NT2/D1 (cell line): Measurements from ENCODE around the gene RAMP3.

Experiments used
- DNase-seq: peaks from one replicate; pipeline ENCODE4 v3.0.0-alpha.2; 2011; ENCODE audit warnings: low read depth, low spot score
- H3K27me3 ChIP-seq: 2 replicates; pipeline ENCODE4 v1.6.0; 2011; ENCODE audit warnings: mild to moderate bottlenecking; ENCODE audit not compliant: insufficient read length, insufficient read depth
- H3K36me3 ChIP-seq: 2 replicates; pipeline ENCODE4 v1.6.1; 2011; ENCODE audit warnings: mild to moderate bottlenecking, low read length, mixed read lengths; ENCODE audit not compliant: insufficient read depth, insufficient read length
- H3K4me1 ChIP-seq: 2 replicates; pipeline ENCODE4 v1.5.1; 2011; ENCODE audit not compliant: insufficient read depth, insufficient read length
- H3K4me3 ChIP-seq: 2 replicates; pipeline ENCODE4 v1.5.1; 2011; ENCODE audit warnings: low read depth; ENCODE audit not compliant: insufficient read length
- H3K9ac ChIP-seq: 2 replicates; pipeline ENCODE4 v1.6.0; 2011; ENCODE audit warnings: low read depth; ENCODE audit not compliant: insufficient read length
- H3K9me3 ChIP-seq: 2 replicates; pipeline ENCODE4 v1.5.1; 2011; ENCODE audit warnings: mild to moderate bottlenecking, low read length; ENCODE audit not compliant: insufficient read depth
- SUZ12 ChIP-seq: IDR thresholded peaks from 2 replicates; pipeline ENCODE4 v1.6.1; 2011; ENCODE audit not compliant: insufficient read length, insufficient read depth; ENCODE audit errors: extremely low read depth
- YY1 ChIP-seq: IDR thresholded peaks from 2 replicates; pipeline ENCODE4 v1.6.1; 2011; ENCODE audit not compliant: insufficient read length, insufficient read depth
- ZNF274 ChIP-seq: IDR thresholded peaks from 2 replicates; pipeline ENCODE4 v1.6.1; 2011; ENCODE audit warnings: mild to moderate bottlenecking, low read depth, low read length

The RAMP3 gene

DNA sequence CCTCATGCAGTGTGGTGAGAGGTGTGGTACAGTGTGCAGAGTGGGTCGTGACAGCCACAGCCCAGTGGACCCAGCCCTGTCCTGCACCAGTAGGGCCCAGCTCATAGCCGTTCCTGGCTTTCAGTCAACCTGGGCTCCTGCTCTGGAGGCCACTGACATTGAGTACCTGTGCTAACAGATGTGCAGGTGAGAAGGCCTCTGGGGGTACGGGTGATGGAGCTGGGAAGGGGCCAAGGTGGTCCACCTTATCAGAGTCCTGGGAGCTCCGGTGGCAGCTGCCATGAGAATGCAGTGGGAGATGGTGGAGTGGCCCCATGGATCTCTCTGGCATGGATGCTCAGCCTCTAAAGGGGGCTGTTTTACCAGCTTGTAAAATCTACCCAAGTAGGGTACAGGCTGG, 40.0 kb upstream of the RAMP3 start:
- H3K27me3 ChIP-seq = no peaks in the 10 kb centered on the region
- TF ChIP-seq ZNF274 (no peak), SUZ12 (no peak), YY1 (no peak)
- no peak overlapping the region for H3K9ac ChIP-seq
- DNase-seq = no peak
- H3K9me3 ChIP-seq = no peaks in the 10 kb centered on the region
- H3K4me3 ChIP-seq = no peak overlapping the region
- H3K4me1 ChIP-seq = peaks cover 2% of the 10 kb centered on the region
- no peaks in the 10 kb centered on the region for H3K36me3 ChIP-seq

- Histone ChIP-seq H3K27me3 (no peaks in the 10 kb centered on the region), H3K4me3 (no peak overlapping the region), H3K9me3 (no peaks in the 10 kb centered on the region), H3K9ac (no peak overlapping the region), H3K36me3 (no peaks in the 10 kb centered on the region), H3K4me1 (peaks cover 6% of the 10 kb centered on the region)
- TF ChIP-seq SUZ12 = no peak
- TF ChIP-seq ZNF274 = no peak
- TF ChIP-seq YY1 = no peak
- no peak for DNase-seq
Observed at GRCh38 chr7:45118292-45118691, 39.3 kb upstream of the RAMP3 start.

DNA sequence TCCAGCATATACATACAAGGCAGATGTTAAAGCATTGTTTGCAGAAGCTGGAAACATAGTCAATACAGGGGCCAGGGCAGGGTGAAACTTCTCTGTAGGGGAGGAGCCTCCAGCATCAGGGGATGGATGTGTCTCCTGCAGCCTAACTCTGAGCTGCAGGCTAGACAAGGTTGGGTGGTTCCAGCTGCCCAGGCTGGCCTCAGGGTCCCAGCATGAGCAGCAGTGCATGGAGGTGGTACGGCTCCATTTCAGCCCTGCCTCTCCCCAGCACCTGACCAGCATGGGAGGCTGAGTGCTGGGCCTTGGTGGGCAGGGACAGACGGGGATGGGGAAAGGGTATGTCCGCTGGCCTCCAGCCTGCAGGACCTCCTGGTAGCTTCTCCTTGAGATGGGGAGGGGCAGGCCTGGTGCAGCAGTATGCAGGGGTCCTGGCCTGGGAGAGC, 38.7 kb upstream of the RAMP3 start:
- Histone ChIP-seq H3K27me3 (no peaks in the 10 kb centered on the region), H3K9me3 (no peaks in the 10 kb centered on the region), H3K9ac (no peak overlapping the region), H3K4me1 (peaks cover 12% of the 10 kb centered on the region), H3K4me3 (no peak overlapping the region), H3K36me3 (no peaks in the 10 kb centered on the region)
- TF ChIP-seq ZNF274 = no peak
- TF ChIP-seq YY1 = no peak
- no peak for TF ChIP-seq SUZ12
- no peak for DNase-seq

GRCh38 chr7:45119550-45119949, 38.0 kb upstream of the RAMP3 start:
- TF ChIP-seq YY1 = no peak
- no peak for TF ChIP-seq SUZ12
- TF ChIP-seq ZNF274 = no peak
- H3K36me3 ChIP-seq = no peaks in the 10 kb centered on the region
- peaks cover 18% of the 10 kb centered on the region for H3K4me1 ChIP-seq
- no peak overlapping the region for H3K9ac ChIP-seq
- no peak for DNase-seq
- no peak overlapping the region for H3K4me3 ChIP-seq
- no peaks in the 10 kb centered on the region for H3K9me3 ChIP-seq
- H3K27me3 ChIP-seq = no peaks in the 10 kb centered on the region

DNA sequence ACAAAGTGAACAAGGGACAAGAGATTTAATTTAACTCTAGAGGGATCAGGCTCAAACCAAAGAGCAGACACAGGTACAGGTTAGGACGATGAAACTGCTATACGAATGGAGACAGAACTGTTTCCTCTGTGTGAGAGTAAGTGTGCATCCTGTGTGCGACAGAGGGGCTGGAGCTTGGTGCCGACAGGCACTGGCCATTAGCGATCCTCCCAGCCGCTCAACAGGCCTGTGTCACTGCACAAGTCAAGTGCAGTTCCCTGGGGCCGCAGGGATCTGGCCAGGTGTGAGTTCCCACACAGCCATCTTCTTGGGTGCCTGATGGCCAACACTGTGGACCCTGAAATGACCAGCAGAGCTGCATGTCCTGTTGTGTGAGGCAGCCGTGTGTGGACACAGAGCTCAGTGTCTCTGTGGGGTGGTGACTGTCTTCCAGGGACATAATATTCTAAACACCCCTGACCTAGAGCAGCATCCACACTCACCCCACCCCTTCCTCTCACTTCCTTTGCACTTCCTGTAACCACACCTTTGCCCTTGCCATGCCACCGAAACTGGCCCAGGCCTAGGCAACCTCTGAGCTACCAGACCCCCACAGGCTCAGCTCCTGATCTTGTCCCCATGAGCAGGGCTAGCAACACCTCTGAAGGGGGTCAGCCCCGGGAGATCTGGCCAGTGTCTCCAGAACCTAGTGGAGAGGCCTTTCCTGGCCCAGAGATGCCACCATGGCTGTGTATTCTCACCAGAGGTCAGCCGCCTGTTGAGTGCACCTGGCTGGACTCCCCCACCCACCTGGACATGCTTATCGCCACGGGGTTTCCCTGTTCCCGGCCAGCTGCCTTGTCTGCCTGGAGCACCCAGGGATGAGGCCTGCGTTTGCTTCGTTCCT, 34.4 kb upstream of the RAMP3 start:
- TF ChIP-seq SUZ12 (no peak), ZNF274 (no peak), YY1 (no peak)
- Histone ChIP-seq H3K4me1 (peaks cover 29% of the 10 kb centered on the region), H3K27me3 (no peaks in the 10 kb centered on the region), H3K9me3 (no peaks in the 10 kb centered on the region), H3K9ac (peak overlapping the region; percentile 45), H3K36me3 (no peaks in the 10 kb centered on the region), H3K4me3 (no peak overlapping the region)
- DNase-seq = no peak

GRCh38 chr7:45123913-45124710, 33.5 kb upstream of the RAMP3 start:
- TF ChIP-seq SUZ12 (no peak), ZNF274 (no peak), YY1 (no peak)
- H3K4me1 ChIP-seq = peaks cover 29% of the 10 kb centered on the region
- no peak for DNase-seq
- no peak overlapping the region for H3K4me3 ChIP-seq
- H3K9ac ChIP-seq = peak overlapping the region; percentile 63
- no peaks in the 10 kb centered on the region for H3K27me3 ChIP-seq
- no peaks in the 10 kb centered on the region for H3K36me3 ChIP-seq
- no peaks in the 10 kb centered on the region for H3K9me3 ChIP-seq
